Body of pancreas (tissue), 4 donors: Measurements from ENCODE around the gene MCAT. TPM values are rescaled to one million over a fixed set of nuclear protein-coding genes. Genes with fewer than 3 reads are reported as not detected.
"Not testable (repeated sequence)": the region's sequence is repeated elsewhere in the genome, so short reads cannot be mapped to it uniquely, and the experiment has no call there.

ENCODE experiments used
- ATAC-seq: fragments of 150-250 bp; one replicate; pipeline ENCODE4 v1.9.1; 2016
- DNase-seq, 4 donors: peaks; one replicate each; pipeline ENCODE4 v3.0.0-alpha.2; 2019
- H3K27ac ChIP-seq, 4 donors: fragments of 200-600 bp; sonication (generic); 1 replicate in 3 of 4; 2 replicates in 1 of 4; pipeline versions ENCODE4 v1.5.1 to v1.6.1; 2016 to 2019; ENCODE audit warnings: mild to moderate bottlenecking in 1 of 4, mixed read lengths in 1 of 4, moderate library complexity in 1 of 4
- H3K27me3 ChIP-seq, 2 donors: fragments of 200-600 bp; sonication (generic); one replicate each; pipeline ENCODE4 v1.6.0; 2016; ENCODE audit warnings: mild to moderate bottlenecking in 1 of 2
- H3K36me3 ChIP-seq, 2 donors: fragments of 200-600 bp; sonication (generic); replicated peaks in 1 of 2; 2 replicates each; pipeline ENCODE4 v1.5.1; 2016; ENCODE audit warnings: low read depth in 2 of 2; ENCODE audit not compliant: insufficient read depth in 1 of 2
- H3K4me1 ChIP-seq: fragments of 200-600 bp; sonication (generic); one replicate; pipeline ENCODE4 v1.6.0; 2016
- H3K4me3 ChIP-seq, 2 donors: fragments of 200-600 bp; sonication (generic); 1 replicate in 1 of 2; 2 replicates in 1 of 2; pipeline ENCODE4 v1.5.1; 2016 to 2019
- H3K9me3 ChIP-seq, 3 donors: fragments of 200-600 bp; sonication (generic); 1 replicate in 2 of 3; 2 replicates in 1 of 3; pipeline ENCODE4 v1.5.1; 2016
- POLR2A ChIP-seq, 3 donors: fragments of 450-650 bp; IDR thresholded peaks; one replicate each; pipeline ENCODE4 v1.6.1; 2016; ENCODE audit warnings: antibody characterized with exemption in 3 of 3, mild to moderate bottlenecking in 2 of 3
- WGBS, 2 donors: methylation state at CpG; one replicate each; pipeline ENCODE4 v1.1.5; 2017; 5-methylcytosine and 5-hydroxymethylcytosine counted together
- intact Hi-C: fragments of 100-400 bp; cut with DNase I; formaldehyde crosslinking; loops from one replicate; pipeline ENCODE4 v1.15.1; 2023
- total RNA-seq, 2 donors: library from RNA; depleted of rRNA; stranded (reverse); fragments of >200 nt; gene quantifications; one replicate each; pipeline ENCODE4 v1.1.0, GENCODE V29; 2016
- TF ChIP-seq, protein P1 (sequence below), 7 experiments: fragments of 450-650 bp in 4 of 7; fragments of 200-600 bp in 3 of 7; sonication (generic) in 3 of 7; IDR thresholded peaks; one replicate each; pipeline ENCODE4 v1.5.1; 2016 to 2019; ENCODE audit warnings: antibody characterized with exemption in 7 of 7

Gene MCAT
- total RNA-seq, 2 donors from 2014 or later, result 28.8 to 50.8 TPM

DNA sequence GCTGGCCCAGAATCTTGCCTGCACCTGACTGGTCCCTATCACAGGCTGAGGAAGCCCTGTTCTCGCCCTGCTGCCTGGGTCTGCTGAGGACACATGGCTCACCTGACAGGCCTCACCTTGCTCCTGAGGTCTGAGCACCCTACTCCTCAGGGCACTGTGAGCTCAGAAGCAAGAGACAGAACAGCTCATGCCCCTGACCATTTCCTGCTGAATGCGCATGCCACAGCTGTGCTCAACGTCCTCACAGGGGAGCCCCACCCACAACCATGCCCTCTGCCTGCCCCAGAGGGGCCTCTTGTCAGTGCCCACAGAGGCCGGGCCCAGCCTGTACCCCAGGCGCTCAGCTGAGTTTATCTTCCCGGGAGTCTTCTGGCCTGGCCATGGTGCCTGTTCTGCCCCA lies 5.4 kb upstream of the MCAT start:
- WGBS, 2 donors, result 62% methylated on average over 6 of the region's 6 CpGs; no CpG with 5 or more reads in 1 of the 2 donors

GRCh38 chr22:43147821-43148220 lies 4.6 kb upstream of the MCAT start:
- WGBS, 2 donors, result 55 to 59% methylated on average over 8 of the region's 8 CpGs
- ATAC-seq (no peak), DNase-seq (no peak)
- Histone ChIP-seq H3K9me3 (no peaks in the 10 kb centered on the region), H3K4me1 (peaks cover 14% of the 10 kb centered on the region), H3K27ac (peak overlapping the region in 1 of 4 donors; percentile 49), H3K27me3 (no peaks in the 10 kb centered on the region), H3K4me3 (no peak overlapping the region), H3K36me3 (no peaks in the 10 kb centered on the region)
- intact Hi-C loops, result no loop called here
- TF ChIP-seq, protein P1, sequence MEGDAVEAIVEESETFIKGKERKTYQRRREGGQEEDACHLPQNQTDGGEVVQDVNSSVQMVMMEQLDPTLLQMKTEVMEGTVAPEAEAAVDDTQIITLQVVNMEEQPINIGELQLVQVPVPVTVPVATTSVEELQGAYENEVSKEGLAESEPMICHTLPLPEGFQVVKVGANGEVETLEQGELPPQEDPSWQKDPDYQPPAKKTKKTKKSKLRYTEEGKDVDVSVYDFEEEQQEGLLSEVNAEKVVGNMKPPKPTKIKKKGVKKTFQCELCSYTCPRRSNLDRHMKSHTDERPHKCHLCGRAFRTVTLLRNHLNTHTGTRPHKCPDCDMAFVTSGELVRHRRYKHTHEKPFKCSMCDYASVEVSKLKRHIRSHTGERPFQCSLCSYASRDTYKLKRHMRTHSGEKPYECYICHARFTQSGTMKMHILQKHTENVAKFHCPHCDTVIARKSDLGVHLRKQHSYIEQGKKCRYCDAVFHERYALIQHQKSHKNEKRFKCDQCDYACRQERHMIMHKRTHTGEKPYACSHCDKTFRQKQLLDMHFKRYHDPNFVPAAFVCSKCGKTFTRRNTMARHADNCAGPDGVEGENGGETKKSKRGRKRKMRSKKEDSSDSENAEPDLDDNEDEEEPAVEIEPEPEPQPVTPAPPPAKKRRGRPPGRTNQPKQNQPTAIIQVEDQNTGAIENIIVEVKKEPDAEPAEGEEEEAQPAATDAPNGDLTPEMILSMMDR (IDR thresholded peaks at IDR 0.05), result no peak
- no peak for TF ChIP-seq POLR2A (IDR thresholded peaks at IDR 0.05)

More for the DNA sequence above, 5.4 kb upstream of the MCAT start:
- Histone ChIP-seq H3K4me3 (no peak overlapping the region), H3K27ac (no peak overlapping the region), H3K9me3 (no peaks in the 10 kb centered on the region), H3K27me3 (no peaks in the 10 kb centered on the region), H3K4me1 (peaks cover 17% of the 10 kb centered on the region), H3K36me3 (no peaks in the 10 kb centered on the region)
- ATAC-seq (no peak), DNase-seq (no peak)
- intact Hi-C loops, result no loop called here
- TF ChIP-seq POLR2A (IDR thresholded peaks at IDR 0.05), result no peak
- TF ChIP-seq, protein P1 (IDR thresholded peaks at IDR 0.05), result no peak

DNA sequence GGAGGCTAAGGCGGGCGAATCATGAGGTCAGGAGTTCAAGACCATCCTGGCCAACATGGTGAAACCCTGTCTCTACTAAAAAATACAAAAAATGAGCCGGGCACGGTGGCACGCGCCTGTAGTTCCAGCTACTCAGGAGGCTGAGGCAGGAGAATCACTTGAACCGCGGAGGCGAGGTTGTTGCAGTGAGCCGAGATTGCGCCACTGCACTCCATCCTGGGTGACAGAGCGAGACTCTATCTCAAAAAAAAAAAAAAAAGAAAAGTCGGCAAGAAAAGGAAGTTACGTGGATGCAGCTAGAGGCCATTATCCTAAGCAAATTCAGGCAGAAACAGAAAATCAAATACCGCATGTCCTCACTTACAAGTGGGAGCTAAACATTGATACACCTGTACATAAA lies 3.1 kb upstream of the MCAT start:
- H3K27ac ChIP-seq, result peak overlapping the region in 1 of 4 donors; percentile 49
- WGBS, 2 donors, result 68 to 72% methylated on average over 15 of the region's 15 CpGs

DNA sequence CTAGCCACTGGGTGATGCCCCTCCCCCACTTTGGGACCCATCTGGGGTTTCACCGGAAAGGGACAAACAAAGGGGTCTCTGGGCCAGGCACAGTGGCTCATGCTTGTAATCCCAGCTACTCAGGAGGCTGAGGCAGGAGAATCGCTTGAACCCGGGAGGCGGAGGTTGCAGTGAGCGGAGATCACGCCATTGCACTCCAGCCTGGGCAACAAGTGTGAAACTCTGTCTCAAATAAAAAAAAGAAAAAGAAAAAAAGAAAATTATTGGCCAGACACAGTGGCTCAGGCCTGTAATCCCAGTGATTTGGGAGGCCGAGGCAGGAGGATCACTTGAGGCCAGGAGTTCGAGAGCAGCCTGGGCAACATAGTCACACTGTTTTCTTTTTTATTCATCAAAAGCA lies 2.2 kb upstream of the MCAT start:
- H3K4me1 ChIP-seq, result peaks cover 15% of the 10 kb centered on the region
- intact Hi-C loops, H3K9me3 ChIP-seq, H3K27ac ChIP-seq, H3K27me3 ChIP-seq, ATAC-seq, H3K4me3 ChIP-seq, DNase-seq, H3K36me3 ChIP-seq: not testable (repeated sequence)
- WGBS, 2 donors, result 88 to 91% methylated on average over 8 of the region's 8 CpGs

More for the DNA sequence above, 3.1 kb upstream of the MCAT start:
- peak in 1 of 4 donors; percentile 49 for DNase-seq
- H3K9me3 ChIP-seq, H3K27me3 ChIP-seq, intact Hi-C loops, H3K4me3 ChIP-seq, H3K36me3 ChIP-seq, ATAC-seq: not testable (repeated sequence)
- H3K4me1 ChIP-seq, result peaks cover 12% of the 10 kb centered on the region

DNA sequence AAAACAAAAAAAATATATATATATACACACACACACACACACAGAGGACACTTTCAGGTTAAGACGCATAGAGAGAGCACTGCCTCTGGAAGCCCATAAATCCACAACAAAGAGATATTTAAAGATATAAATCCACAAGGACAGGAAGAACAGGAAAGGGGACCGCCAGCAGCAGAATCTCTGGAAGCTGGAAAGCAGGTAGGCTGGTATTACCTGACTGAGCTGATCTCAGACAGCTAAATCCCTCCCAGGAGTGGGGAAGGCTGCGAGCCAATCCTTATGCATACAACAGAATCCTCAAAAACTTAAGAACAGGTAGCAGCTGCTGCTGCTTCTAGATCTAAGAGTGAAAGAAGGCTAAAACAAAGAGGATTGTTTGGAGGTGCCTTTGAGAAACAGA lies 1.8 kb upstream of the MCAT start:
- no peak for TF ChIP-seq POLR2A (IDR thresholded peaks at IDR 0.05)
- TF ChIP-seq, protein P1 (IDR thresholded peaks at IDR 0.05), result no peak
- WGBS, 2 donors, result 72 to 80% methylated on average over 3 of the region's 3 CpGs
- Histone ChIP-seq H3K4me1 (peaks cover 15% of the 10 kb centered on the region), H3K36me3 (no peaks in the 10 kb centered on the region), H3K27ac (no peak overlapping the region), H3K9me3 (no peaks in the 10 kb centered on the region), H3K27me3 (no peaks in the 10 kb centered on the region), H3K4me3 (no peak overlapping the region)
- ATAC-seq (no peak), DNase-seq (no peak)
- intact Hi-C loops, result no loop called here

DNA sequence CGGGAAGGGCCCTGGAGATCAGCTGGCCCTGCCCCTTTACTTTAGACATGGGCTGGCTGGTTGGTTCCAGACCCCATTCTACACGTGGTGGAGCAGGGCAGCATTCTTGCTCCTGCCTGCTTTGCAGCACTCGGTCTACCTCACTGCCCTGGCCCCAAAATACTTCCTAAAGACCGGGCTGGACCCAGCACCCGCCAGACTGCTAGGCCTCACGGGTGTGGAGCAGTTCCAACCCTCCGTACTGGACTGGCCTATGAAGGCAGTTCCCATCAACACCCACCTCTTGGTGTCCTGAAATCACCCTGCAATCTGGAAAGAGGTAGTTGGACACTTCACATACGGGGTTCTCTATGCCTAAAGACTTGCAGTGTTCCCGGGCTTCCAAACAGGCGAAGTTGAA lies 6.4 kb downstream of the MCAT start:
- intact Hi-C loops, result no loop called here
- no peak overlapping the region for H3K27ac ChIP-seq
- peaks cover 0 to 14% of the 10 kb centered on the region in 2 donors for H3K36me3 ChIP-seq
- H3K4me3 ChIP-seq, result no peak overlapping the region
- H3K4me1 ChIP-seq, result peaks cover 8% of the 10 kb centered on the region
- no peak for DNase-seq
- no peaks in the 10 kb centered on the region for H3K27me3 ChIP-seq
- no peaks in the 10 kb centered on the region for H3K9me3 ChIP-seq
- no peak for TF ChIP-seq POLR2A (IDR thresholded peaks at IDR 0.05)
- TF ChIP-seq, protein P1 (IDR thresholded peaks at IDR 0.05), result no peak
- ATAC-seq, result no peak
- 70 to 90% methylated on average over 9 to 10 of the region's 10 CpGs for WGBS, 2 donors
